Measurements from ENCODE around the gene SWAP70.

SWAP70 gene

GRCh38 chr11:9701799-9702198 is 37.9 kb downstream of the SWAP70 start:
- H3K14ac ChIP-seq (ENCODE audit: low read length): no peak overlapping the region
- no peak overlapping the region for H2BK12ac ChIP-seq (ENCODE audit: low read length)
- H3K36me3 ChIP-seq (ENCODE audit: control insufficient read depth in 1 of 2, insufficient read depth in 2 of 2, low read length in 2 of 2): peaks cover 7% of the 10 kb centered on the region in 2 experiments

GRCh38 chr11:9703280-9703679 is 39.4 kb downstream of the SWAP70 start:
- Histone ChIP-seq H3K14ac (ENCODE audit: low read length) (no peak overlapping the region), H3K4ac (ENCODE audit: low read depth, low read length) (peak overlapping the region; percentile 33), H3K23ac (ENCODE audit: low read length) (no peak overlapping the region), H3K79me2 (ENCODE audit: control insufficient read depth, insufficient read depth, low read length, poor library complexity) (peaks cover 1% of the 10 kb centered on the region), H3K36me3 (ENCODE audit: control insufficient read depth in 1 of 2, insufficient read depth in 2 of 2, low read length in 2 of 2) (peaks cover 4% of the 10 kb centered on the region in 2 experiments), H3K27me3 (ENCODE audit: insufficient read depth, low read length) (no peaks in the 10 kb centered on the region), H2BK120ac (ENCODE audit: insufficient read depth, low read length, poor library complexity) (no peak overlapping the region), H2AFZ (ENCODE audit: insufficient read depth, low read length, poor library complexity) (no peak overlapping the region), H2BK5ac (ENCODE audit: low read depth, low read length, poor library complexity) (no peak overlapping the region), H3K9me3 (ENCODE audit: insufficient read depth, low read depth, low read length) (no peaks in the 10 kb centered on the region), H4K12ac (ENCODE audit: low read depth, low read length) (no peak overlapping the region), H3K79me1 (ENCODE audit: low read length) (no peaks in the 10 kb centered on the region), H3K4me3 (ENCODE audit: low read depth, low read length) (no peak overlapping the region), H4K91ac (ENCODE audit: low read depth, low read length) (no peak overlapping the region), H4K8ac (ENCODE audit: low read depth, low read length) (no peak overlapping the region), H3K4me2 (ENCODE audit: low read length) (no peak overlapping the region), H3K27ac (ENCODE audit: low read depth, low read length) (no peak overlapping the region), H3K9ac (ENCODE audit: low read length) (no peak overlapping the region), H2AK5ac (ENCODE audit: low read length) (no peak overlapping the region), H2BK12ac (ENCODE audit: low read length) (no peak overlapping the region), H3K18ac (ENCODE audit: low read length) (no peak overlapping the region), H3K4me1 (ENCODE audit: control insufficient read depth in 1 of 2, insufficient read depth in 2 of 2, low read length in 2 of 2) (no peaks in the 10 kb centered on the region)
- no CpG with 5 or more reads among the region's 6 CpGs for WGBS (ENCODE audit: extremely low coverage, insufficient coverage, insufficient read length)
- DNase-seq: no peak

More at GRCh38 chr11:9701799-9702198, 37.9 kb downstream of the SWAP70 start:
- Histone ChIP-seq H4K8ac (ENCODE audit: low read depth, low read length) (no peak overlapping the region), H3K79me2 (ENCODE audit: control insufficient read depth, insufficient read depth, low read length, poor library complexity) (peaks cover 1% of the 10 kb centered on the region), H3K9me3 (ENCODE audit: insufficient read depth, low read depth, low read length) (no peaks in the 10 kb centered on the region), H3K79me1 (ENCODE audit: low read length) (no peaks in the 10 kb centered on the region), H2BK120ac (ENCODE audit: insufficient read depth, low read length, poor library complexity) (no peak overlapping the region), H3K4ac (ENCODE audit: low read depth, low read length) (no peak overlapping the region), H3K4me3 (ENCODE audit: low read depth, low read length) (no peak overlapping the region), H2AK5ac (ENCODE audit: low read length) (no peak overlapping the region), H3K23ac (ENCODE audit: low read length) (no peak overlapping the region), H2BK5ac (ENCODE audit: low read depth, low read length, poor library complexity) (no peak overlapping the region), H3K27ac (ENCODE audit: low read depth, low read length) (no peak overlapping the region), H3K4me2 (ENCODE audit: low read length) (no peak overlapping the region), H3K18ac (ENCODE audit: low read length) (no peak overlapping the region), H3K9ac (ENCODE audit: low read length) (no peak overlapping the region), H2AFZ (ENCODE audit: insufficient read depth, low read length, poor library complexity) (no peak overlapping the region), H4K91ac (ENCODE audit: low read depth, low read length) (no peak overlapping the region), H4K12ac (ENCODE audit: low read depth, low read length) (no peak overlapping the region), H3K27me3 (ENCODE audit: insufficient read depth, low read length) (no peaks in the 10 kb centered on the region), H3K4me1 (ENCODE audit: control insufficient read depth in 1 of 2, insufficient read depth in 2 of 2, low read length in 2 of 2) (no peaks in the 10 kb centered on the region)
- WGBS (ENCODE audit: extremely low coverage, insufficient coverage, insufficient read length): no CpG with 5 or more reads among the region's 1 CpG
- no peak for DNase-seq

- H2BK12ac ChIP-seq (ENCODE audit: low read length): no peak overlapping the region
- H3K18ac ChIP-seq (ENCODE audit: low read length): no peak overlapping the region
- H3K4ac ChIP-seq (ENCODE audit: low read depth, low read length): no peak overlapping the region
- no CpG with 5 or more reads among the region's 1 CpG for WGBS (ENCODE audit: extremely low coverage, insufficient coverage, insufficient read length)
- peaks cover 4% of the 10 kb centered on the region in 2 experiments for H3K36me3 ChIP-seq (ENCODE audit: control insufficient read depth in 1 of 2, insufficient read depth in 2 of 2, low read length in 2 of 2)
- H3K14ac ChIP-seq (ENCODE audit: low read length): no peak overlapping the region
- no peak overlapping the region for H4K12ac ChIP-seq (ENCODE audit: low read depth, low read length)
- no peak overlapping the region for H3K4me3 ChIP-seq (ENCODE audit: low read depth, low read length)
- no peaks in the 10 kb centered on the region for H3K27me3 ChIP-seq (ENCODE audit: insufficient read depth, low read length)
- H3K9ac ChIP-seq (ENCODE audit: low read length): no peak overlapping the region
- H3K9me3 ChIP-seq (ENCODE audit: insufficient read depth, low read depth, low read length): no peaks in the 10 kb centered on the region
- H3K79me2 ChIP-seq (ENCODE audit: control insufficient read depth, insufficient read depth, low read length, poor library complexity): no peaks in the 10 kb centered on the region
- DNase-seq: no peak
- no peaks in the 10 kb centered on the region for H3K4me1 ChIP-seq (ENCODE audit: control insufficient read depth in 1 of 2, insufficient read depth in 2 of 2, low read length in 2 of 2)
- no peak overlapping the region for H3K4me2 ChIP-seq (ENCODE audit: low read length)
- H2AK5ac ChIP-seq (ENCODE audit: low read length): no peak overlapping the region
- H3K79me1 ChIP-seq (ENCODE audit: low read length): no peaks in the 10 kb centered on the region
- H2BK120ac ChIP-seq (ENCODE audit: insufficient read depth, low read length, poor library complexity): no peak overlapping the region
- H4K8ac ChIP-seq (ENCODE audit: low read depth, low read length): no peak overlapping the region
- no peak overlapping the region for H4K91ac ChIP-seq (ENCODE audit: low read depth, low read length)
- H2BK5ac ChIP-seq (ENCODE audit: low read depth, low read length, poor library complexity): no peak overlapping the region
- no peak overlapping the region for H3K23ac ChIP-seq (ENCODE audit: low read length)
- H3K27ac ChIP-seq (ENCODE audit: low read depth, low read length): no peak overlapping the region
- H2AFZ ChIP-seq (ENCODE audit: insufficient read depth, low read length, poor library complexity): no peak overlapping the region
Observed at GRCh38 chr11:9704037-9704436, 40.2 kb downstream of the SWAP70 start.

GRCh38 chr11:9704620-9705019 is 40.7 kb downstream of the SWAP70 start:
- Histone ChIP-seq H3K23ac (ENCODE audit: low read length) (no peak overlapping the region), H2BK120ac (ENCODE audit: insufficient read depth, low read length, poor library complexity) (no peak overlapping the region)

More at GRCh38 chr11:9704620-9705019, 40.7 kb downstream of the SWAP70 start:
- H3K4me3 ChIP-seq (ENCODE audit: low read depth, low read length): no peak overlapping the region
- H3K4me2 ChIP-seq (ENCODE audit: low read length): no peak overlapping the region
- H4K91ac ChIP-seq (ENCODE audit: low read depth, low read length): no peak overlapping the region
- no peaks in the 10 kb centered on the region for H3K79me2 ChIP-seq (ENCODE audit: control insufficient read depth, insufficient read depth, low read length, poor library complexity)
- no peak overlapping the region for H4K12ac ChIP-seq (ENCODE audit: low read depth, low read length)
- peak overlapping the region; percentile 2 for H3K4ac ChIP-seq (ENCODE audit: low read depth, low read length)
- H3K36me3 ChIP-seq (ENCODE audit: control insufficient read depth in 1 of 2, insufficient read depth in 2 of 2, low read length in 2 of 2): peaks cover 4% of the 10 kb centered on the region in 2 experiments
- H2BK12ac ChIP-seq (ENCODE audit: low read length): no peak overlapping the region
- no peaks in the 10 kb centered on the region for H3K79me1 ChIP-seq (ENCODE audit: low read length)
- no peak overlapping the region for H2BK5ac ChIP-seq (ENCODE audit: low read depth, low read length, poor library complexity)
- H3K4me1 ChIP-seq (ENCODE audit: control insufficient read depth in 1 of 2, insufficient read depth in 2 of 2, low read length in 2 of 2): peaks cover 0 to 3% of the 10 kb centered on the region in 2 experiments
- no peaks in the 10 kb centered on the region for H3K27me3 ChIP-seq (ENCODE audit: insufficient read depth, low read length)
- H3K27ac ChIP-seq (ENCODE audit: low read depth, low read length): no peak overlapping the region
- no peak overlapping the region for H3K14ac ChIP-seq (ENCODE audit: low read length)
- H3K9me3 ChIP-seq (ENCODE audit: insufficient read depth, low read depth, low read length): no peaks in the 10 kb centered on the region
- H3K18ac ChIP-seq (ENCODE audit: low read length): no peak overlapping the region
- DNase-seq: no peak
- no peak overlapping the region for H2AK5ac ChIP-seq (ENCODE audit: low read length)
- H4K8ac ChIP-seq (ENCODE audit: low read depth, low read length): no peak overlapping the region
- no peak overlapping the region for H3K9ac ChIP-seq (ENCODE audit: low read length)
- no CpG with 5 or more reads among the region's 4 CpGs for WGBS (ENCODE audit: extremely low coverage, insufficient coverage, insufficient read length)
- H2AFZ ChIP-seq (ENCODE audit: insufficient read depth, low read length, poor library complexity): no peak overlapping the region
